ENCODE results near the gene SORCS1. TPM values are rescaled to one million over a fixed set of nuclear protein-coding genes. Genes with fewer than 3 reads are reported as not detected.

Gene SORCS1
- total and polyA plus RNA-seq, 2 experiments from 2014 or later = not detected

DNA sequence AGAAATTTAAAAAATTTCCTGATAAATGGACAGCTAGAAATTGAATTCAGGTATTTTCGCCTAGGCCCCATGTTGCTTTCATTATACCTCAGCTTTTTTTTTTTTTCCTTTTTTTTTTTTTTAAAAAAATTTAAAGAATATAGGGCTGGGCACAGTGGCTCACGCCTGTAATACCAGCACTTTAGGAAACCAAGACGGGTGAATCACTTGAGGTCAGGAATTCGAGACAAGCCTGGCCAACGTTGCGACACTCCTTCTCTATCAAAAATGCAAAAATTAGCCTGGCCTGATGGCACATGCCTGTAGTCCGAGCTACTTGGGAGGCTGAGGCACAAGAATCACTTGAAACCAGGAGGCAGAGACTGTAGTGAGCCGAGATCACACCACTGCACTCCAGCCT, 334.0 kb downstream of the SORCS1 start:
- no peak overlapping the region for H3K9ac ChIP-seq
- 53 to 55% methylated on average over 8 of the region's 8 CpGs for WGBS, 2 experiments (ENCODE audit: low coverage in 1 of 2, low lambda C conversion rate in 2 of 2, missing lambda C conversion rate in 2 of 2)

GRCh38 chr10:106830006-106830405, 334.5 kb downstream of the SORCS1 start:
- WGBS, 2 experiments (ENCODE audit: low coverage in 1 of 2, low lambda C conversion rate in 2 of 2, missing lambda C conversion rate in 2 of 2) = 38 to 52% methylated on average over 2 of the region's 2 CpGs
- Histone ChIP-seq H4K20me1 (ENCODE audit: insufficient read depth) (no peaks in the 10 kb centered on the region), H3K27ac (no peak overlapping the region), H3K4me3 (no peak overlapping the region), H2AFZ (no peak overlapping the region), H3K9me3 (ENCODE audit: low read depth) (no peaks in the 10 kb centered on the region), H3K36me3 (ENCODE audit: low read depth) (no peaks in the 10 kb centered on the region), H3K9ac (no peak overlapping the region), H3K4me1 (ENCODE audit: insufficient read depth) (no peaks in the 10 kb centered on the region), H3K79me2 (ENCODE audit: insufficient read depth) (no peaks in the 10 kb centered on the region), H3K27me3 (replicated peaks; ENCODE audit: insufficient read depth) (no peaks in the 10 kb centered on the region), H3K4me2 (ENCODE audit: unreplicated experiment) (no peak overlapping the region), H3F3A (ENCODE audit: insufficient read depth) (no peaks in the 10 kb centered on the region), H3K9me2 (ENCODE audit: insufficient read depth) (no peaks in the 10 kb centered on the region)
- TF ChIP-seq EZH2 (IDR thresholded peaks at IDR 0.05; ENCODE audit: insufficient read depth, poor library complexity, severe bottlenecking) (no peak), EZH2phosphoT487 (IDR thresholded peaks at IDR 0.05; ENCODE audit: insufficient read depth, low read depth) (no peak)
- DNase-seq = no peak
- in situ Hi-C loops (cut with MboI) = no loop called here

More for the DNA sequence above, 334.0 kb downstream of the SORCS1 start:
- Histone ChIP-seq H3K9me3 (ENCODE audit: low read depth) (no peaks in the 10 kb centered on the region), H3K27me3 (replicated peaks; ENCODE audit: insufficient read depth) (no peaks in the 10 kb centered on the region), H3K79me2 (ENCODE audit: insufficient read depth) (no peaks in the 10 kb centered on the region), H3K36me3 (ENCODE audit: low read depth) (no peaks in the 10 kb centered on the region), H3K9me2 (ENCODE audit: insufficient read depth) (no peaks in the 10 kb centered on the region), H3K4me3 (no peak overlapping the region), H4K20me1 (ENCODE audit: insufficient read depth) (no peaks in the 10 kb centered on the region), H2AFZ (no peak overlapping the region), H3K27ac (no peak overlapping the region), H3K4me1 (ENCODE audit: insufficient read depth) (no peaks in the 10 kb centered on the region), H3F3A (ENCODE audit: insufficient read depth) (no peaks in the 10 kb centered on the region), H3K4me2 (ENCODE audit: unreplicated experiment) (no peak overlapping the region)
- no peak for DNase-seq
- in situ Hi-C loops (cut with MboI) = no loop called here
- TF ChIP-seq EZH2 (IDR thresholded peaks at IDR 0.05; ENCODE audit: insufficient read depth, poor library complexity, severe bottlenecking) (no peak), EZH2phosphoT487 (IDR thresholded peaks at IDR 0.05; ENCODE audit: insufficient read depth, low read depth) (no peak)

GRCh38 chr10:106826716-106827115, 337.8 kb downstream of the SORCS1 start:
- Histone ChIP-seq H3K9me3 (ENCODE audit: low read depth) (no peaks in the 10 kb centered on the region), H3K9ac (no peak overlapping the region)
- in situ Hi-C loops (cut with MboI) = no loop called here

DNA sequence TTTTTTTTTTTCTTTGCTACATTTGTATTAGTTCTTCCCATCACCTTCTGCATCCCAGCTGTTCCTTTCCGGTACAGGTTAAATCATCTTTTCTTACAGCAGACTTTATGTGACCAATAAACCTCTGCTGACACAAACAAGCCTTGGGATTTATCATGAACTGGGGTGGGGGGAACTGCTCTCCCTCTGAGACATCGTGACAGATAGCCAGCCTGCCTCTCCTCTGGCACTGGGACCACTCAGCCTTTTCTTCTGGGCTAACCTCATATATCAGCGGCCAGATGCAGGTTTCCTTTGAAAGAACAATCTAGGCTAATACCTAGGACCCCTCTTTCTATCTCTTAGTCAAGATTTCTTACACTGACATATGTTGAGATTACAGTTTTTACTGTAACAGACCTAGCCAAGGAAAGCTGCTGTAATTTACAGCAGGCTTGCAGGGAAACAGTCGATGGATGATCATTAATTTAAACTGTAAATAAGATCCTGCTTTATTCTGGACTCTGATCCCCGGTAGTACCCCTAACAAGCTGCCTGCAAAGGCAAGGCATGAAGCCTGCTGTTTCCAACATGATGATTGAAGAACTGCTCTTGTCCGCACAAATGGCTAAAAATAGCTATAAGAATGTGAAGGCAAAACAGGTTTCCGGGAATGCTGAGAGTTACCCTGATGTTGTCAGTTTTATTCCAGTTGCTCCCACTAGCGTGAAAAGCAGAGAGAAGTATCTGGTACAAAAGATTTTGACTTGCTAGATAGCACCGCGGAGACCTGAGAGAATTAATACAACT, 338.7 kb downstream of the SORCS1 start:
- Histone ChIP-seq H3K4me2 (ENCODE audit: unreplicated experiment) (no peak overlapping the region), H3K27ac (no peak overlapping the region), H3K79me2 (ENCODE audit: insufficient read depth) (no peaks in the 10 kb centered on the region), H3K9me2 (ENCODE audit: insufficient read depth) (no peaks in the 10 kb centered on the region), H3K4me1 (ENCODE audit: insufficient read depth) (no peaks in the 10 kb centered on the region), H3K36me3 (ENCODE audit: low read depth) (no peaks in the 10 kb centered on the region), H2AFZ (no peak overlapping the region), H3K4me3 (no peak overlapping the region), H3K27me3 (replicated peaks; ENCODE audit: insufficient read depth) (no peaks in the 10 kb centered on the region), H3K9ac (no peak overlapping the region), H3K9me3 (ENCODE audit: low read depth) (no peaks in the 10 kb centered on the region), H3F3A (ENCODE audit: insufficient read depth) (no peaks in the 10 kb centered on the region), H4K20me1 (ENCODE audit: insufficient read depth) (no peaks in the 10 kb centered on the region)
- in situ Hi-C loops (cut with MboI) = no loop called here
- no peak for DNase-seq
- TF ChIP-seq EZH2phosphoT487 (IDR thresholded peaks at IDR 0.05; ENCODE audit: insufficient read depth, low read depth) = no peak
- no peak for TF ChIP-seq EZH2 (IDR thresholded peaks at IDR 0.05; ENCODE audit: insufficient read depth, poor library complexity, severe bottlenecking)
- 27 to 36% methylated on average over 10 of the region's 10 CpGs for WGBS, 2 experiments (ENCODE audit: low coverage in 1 of 2, low lambda C conversion rate in 2 of 2, missing lambda C conversion rate in 2 of 2)

More at GRCh38 chr10:106826716-106827115, 337.8 kb downstream of the SORCS1 start:
- Histone ChIP-seq H3F3A (ENCODE audit: insufficient read depth) (no peaks in the 10 kb centered on the region), H3K4me3 (no peak overlapping the region), H3K36me3 (ENCODE audit: low read depth) (no peaks in the 10 kb centered on the region), H3K79me2 (ENCODE audit: insufficient read depth) (no peaks in the 10 kb centered on the region), H3K4me2 (ENCODE audit: unreplicated experiment) (no peak overlapping the region), H3K27me3 (replicated peaks; ENCODE audit: insufficient read depth) (no peaks in the 10 kb centered on the region), H4K20me1 (ENCODE audit: insufficient read depth) (no peaks in the 10 kb centered on the region), H3K9me2 (ENCODE audit: insufficient read depth) (no peaks in the 10 kb centered on the region), H3K27ac (no peak overlapping the region), H3K4me1 (ENCODE audit: insufficient read depth) (no peaks in the 10 kb centered on the region), H2AFZ (no peak overlapping the region)
- TF ChIP-seq EZH2phosphoT487 (IDR thresholded peaks at IDR 0.05; ENCODE audit: insufficient read depth, low read depth) (no peak), EZH2 (IDR thresholded peaks at IDR 0.05; ENCODE audit: insufficient read depth, poor library complexity, severe bottlenecking) (no peak)
- no peak for DNase-seq
- WGBS, 2 experiments (ENCODE audit: low coverage in 1 of 2, low lambda C conversion rate in 2 of 2, missing lambda C conversion rate in 2 of 2) = 7 to 8% methylated on average over 1 of the region's 1 CpG

Measured in GM23248 (cell line).